ENCODE data around the gene IL6R.
"Not testable (repeated sequence)": the region's sequence is repeated elsewhere in the genome, so short reads cannot be mapped to it uniquely, and the experiment has no call there.

The IL6R gene

DNA sequence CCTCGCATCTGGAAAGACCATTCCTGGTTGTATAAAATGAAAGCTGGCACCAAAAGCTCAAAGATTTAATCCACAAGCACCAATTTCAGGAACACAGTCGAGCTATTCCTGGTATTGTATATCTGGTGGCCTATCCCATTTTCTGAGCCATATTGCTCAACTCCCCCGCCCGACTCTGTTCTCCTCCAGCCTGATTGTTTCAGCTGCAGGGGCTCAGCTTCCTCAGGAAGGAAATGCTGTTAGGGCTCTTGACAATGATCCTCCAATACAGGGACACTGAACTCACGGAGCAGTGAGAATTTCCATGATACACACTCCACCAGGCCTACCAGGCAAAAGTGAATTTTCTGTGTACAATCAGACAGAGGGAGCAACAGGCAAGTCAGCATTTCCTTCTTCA, 80.0 kb downstream of the IL6R start:
- no peak for DNase-seq

DNA sequence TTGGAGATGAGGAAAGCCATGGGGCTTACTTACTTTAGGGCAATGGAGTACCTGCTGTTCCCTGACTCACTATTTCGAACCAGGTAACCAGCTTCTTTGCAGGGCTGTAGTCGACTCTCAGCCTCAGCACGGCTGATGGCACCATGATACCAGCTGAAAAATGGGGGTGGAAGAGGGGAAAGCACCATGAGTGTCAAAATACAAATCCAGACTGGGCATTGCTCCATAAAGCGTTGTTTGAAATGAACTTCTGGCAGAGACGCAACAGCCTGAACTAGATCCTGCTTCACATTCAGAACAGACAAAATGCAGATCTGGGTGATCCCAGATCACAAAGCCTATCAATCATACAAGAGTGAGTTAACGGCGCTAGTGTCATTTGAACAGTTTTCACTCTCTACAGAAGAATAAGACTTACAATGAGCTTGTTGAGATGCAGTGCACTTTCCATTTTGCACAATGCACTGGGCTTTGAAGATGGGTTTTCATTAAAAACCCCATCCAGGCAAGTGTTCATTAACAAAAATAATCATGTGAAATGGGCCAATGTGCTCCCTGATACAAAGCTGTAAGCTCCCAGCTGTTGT, 80.9 kb downstream of the IL6R start:
- DNase-seq: no peak

GRCh38 chr1:154486756-154487155, 81.6 kb downstream of the IL6R start:
- DNase-seq: not testable (repeated sequence)

DNA sequence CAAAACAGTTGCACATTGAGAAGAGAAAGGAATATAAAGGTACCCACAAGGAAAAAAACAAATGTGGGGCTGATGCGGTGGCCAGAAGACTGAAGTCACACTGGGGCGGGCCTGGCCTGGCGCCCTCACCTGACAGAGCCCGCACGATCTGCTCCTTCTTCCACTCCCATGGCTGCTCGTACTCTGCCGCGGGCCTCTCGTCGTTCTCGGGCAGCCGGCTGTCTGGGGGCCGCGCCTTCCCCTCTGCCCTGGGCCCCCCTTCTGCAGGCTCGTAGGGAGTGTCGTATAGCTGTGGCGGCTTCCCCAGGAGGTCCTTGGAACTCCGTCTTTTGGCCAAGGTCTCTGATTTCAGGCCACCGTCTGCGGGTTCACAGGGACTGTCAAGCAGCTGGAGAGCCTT, 83.8 kb downstream of the IL6R start:
- no peak for DNase-seq

DNA sequence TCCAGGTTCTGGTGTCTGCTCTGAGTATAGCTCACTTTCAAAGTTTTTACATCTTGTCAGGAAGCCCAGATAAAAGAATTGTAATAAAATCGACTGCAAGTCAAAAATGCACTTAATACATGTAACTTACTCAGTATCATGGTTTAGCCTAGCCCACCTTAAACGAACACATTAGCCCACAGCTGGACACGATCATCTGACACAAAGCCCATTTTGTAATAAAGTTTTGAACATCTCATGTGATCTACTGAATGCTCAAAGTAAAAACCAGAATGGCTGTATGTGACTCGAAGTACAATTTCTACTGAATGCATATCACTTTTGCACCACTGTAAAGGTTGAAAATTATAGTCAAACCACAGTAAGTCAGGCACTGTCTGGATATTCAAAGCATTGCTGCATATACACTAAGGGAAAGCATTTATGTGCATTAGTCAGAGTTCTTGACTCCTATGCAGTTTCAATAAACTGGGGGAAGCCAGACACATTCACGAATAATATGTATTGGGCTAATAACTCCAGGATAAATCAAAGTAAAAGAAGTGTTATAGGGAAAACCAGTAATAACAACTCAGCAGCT, 84.6 kb downstream of the IL6R start:
- DNase-seq: no peak

DNA sequence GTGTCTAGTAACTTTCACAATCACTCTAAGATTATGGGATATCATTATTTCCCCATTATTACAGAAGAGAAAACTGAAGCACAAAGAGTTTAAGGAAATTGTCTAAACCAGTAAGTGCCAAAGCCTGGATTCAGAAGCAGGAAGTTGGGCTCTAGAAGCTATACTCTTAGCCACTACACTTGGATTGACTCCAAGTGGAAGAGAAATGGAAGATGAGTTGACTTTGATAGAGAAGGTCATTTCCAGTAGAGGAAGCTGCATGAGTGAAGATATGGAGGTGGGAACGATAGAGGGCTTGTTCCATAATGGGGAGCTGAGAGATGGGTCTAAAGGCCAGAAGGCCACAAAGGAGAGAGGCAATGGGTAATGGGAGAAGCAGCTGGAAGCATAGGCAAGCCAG, 85.2 kb downstream of the IL6R start:
- DNase-seq: no peak

GRCh38 chr1:154492115-154492514, 87.0 kb downstream of the IL6R start:
- no peak for DNase-seq

DNA sequence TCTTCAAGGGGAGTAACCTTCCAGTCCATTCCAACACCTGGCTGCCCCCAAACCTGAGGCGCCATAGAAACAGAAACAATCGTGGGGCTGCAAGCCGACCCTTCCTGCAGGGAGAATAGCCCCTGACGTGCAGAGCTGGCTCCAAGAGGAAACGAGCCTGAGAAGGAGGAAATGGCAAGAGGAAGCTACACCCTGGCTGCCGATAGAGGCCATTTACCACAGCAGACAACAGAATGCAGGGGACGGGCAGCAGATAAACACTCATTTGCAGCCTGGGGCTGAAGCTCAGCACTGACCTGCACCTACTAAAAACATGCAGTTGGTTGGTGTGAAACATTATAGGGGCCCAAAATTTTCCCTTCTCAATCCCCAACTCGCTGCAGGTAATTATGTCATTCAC, 88.1 kb downstream of the IL6R start:
- DNase-seq: no peak

DNA sequence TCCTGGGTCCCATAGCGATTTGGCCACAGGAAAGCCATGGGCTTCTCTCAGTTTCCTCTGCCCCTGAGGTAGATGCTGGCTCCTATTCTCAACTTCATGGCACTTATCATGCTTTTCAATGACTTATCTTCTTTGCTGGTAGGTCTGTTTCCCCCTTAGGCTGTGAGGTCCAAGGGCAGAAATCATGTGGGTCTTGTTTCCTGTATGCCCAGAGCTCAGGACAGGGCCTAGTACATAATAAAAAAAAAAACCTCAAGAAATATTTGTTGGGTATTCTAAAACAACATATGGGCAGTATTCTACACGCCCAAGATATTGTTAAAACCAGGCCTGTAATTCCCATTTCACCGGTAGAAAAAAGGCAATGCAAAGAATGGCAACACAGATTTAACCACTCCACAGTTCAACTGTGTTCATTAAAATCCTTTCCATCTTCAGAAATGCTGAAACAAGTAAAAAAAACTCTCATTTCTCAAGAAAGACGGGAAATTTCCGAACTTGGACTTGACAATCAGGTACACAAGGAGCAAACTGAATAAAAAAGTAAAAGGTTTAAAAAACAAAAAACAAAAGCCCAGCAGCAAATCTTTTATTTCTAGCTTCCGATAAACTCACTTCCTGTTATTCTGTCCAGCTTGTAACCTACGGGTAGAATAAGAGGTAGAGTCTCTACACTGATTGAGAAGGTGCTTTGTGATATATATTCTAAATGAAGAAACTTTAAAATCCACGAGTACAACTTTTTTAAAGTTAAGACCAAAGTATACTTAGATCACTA, 90.5 kb downstream of the IL6R start:
- DNase-seq: no peak

DNA sequence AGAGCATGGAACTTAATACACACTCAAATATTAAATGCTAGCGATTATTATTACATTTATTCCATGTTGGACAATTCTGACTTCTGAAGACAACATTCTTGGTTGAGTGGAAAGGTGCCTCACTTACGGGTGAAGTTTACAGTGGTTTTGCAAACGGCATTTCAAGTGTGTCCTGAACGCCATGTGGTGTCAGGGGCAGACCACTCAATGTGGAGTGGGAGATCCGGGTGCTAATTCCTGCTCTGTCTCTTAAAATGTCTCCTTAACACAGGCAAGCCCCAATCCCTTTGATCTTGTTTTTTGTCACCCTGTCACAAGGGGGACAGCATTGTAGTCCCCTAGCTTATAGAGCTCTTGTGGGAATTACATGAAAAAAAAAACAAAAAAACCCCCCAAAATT, 91.2 kb downstream of the IL6R start:
- DNase-seq: no peak

- DNase-seq: no peak
Measured at GRCh38 chr1:154497026-154497806, 92.1 kb downstream of the IL6R start.

GRCh38 chr1:154499446-154499845, 94.3 kb downstream of the IL6R start:
- DNase-seq: no peak

GRCh38 chr1:154500533-154500932, 95.4 kb downstream of the IL6R start:
- DNase-seq: no peak

DNA sequence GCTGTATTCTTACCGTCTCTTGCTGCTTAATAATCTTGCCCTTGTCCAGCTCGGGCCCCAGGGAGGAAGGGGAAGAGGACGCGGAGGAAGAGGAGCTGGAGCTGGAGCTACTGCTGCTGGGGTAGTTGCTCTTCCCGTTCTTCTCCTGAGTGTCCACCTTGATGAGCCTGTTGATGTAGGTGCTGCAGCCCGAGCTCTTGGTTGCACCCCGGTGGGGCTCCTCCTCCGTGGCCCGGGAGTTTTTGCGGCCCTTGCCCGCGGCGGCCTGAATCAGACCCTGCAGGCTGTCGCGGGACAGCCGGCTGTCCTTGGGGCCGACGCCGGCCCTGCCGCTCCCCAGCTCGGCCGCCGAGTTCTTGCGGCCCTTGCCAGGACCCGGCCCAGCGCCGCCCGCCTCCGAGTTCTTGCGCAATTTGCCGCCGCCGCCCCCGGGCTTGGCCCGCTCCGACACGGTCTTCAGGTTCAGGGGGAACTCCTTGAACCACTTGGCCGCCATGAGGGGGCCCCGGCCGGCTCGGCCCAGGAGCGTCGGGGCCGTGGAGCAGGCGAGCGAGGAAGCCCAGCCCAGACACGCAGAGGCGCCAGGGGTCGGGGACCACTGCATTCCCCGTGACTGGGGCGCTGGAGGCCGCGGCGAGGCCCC, 96.4 kb downstream of the IL6R start:
- DNase-seq: peak; percentile 39

GRCh38 chr1:154502066-154502743, 97.1 kb downstream of the IL6R start, which contains the start of the genes SHE and TDRD10:
Gene SHE (minus strand): TSS chr1:154502412. CDS start chr1:154502026, 386 bp downstream.
Gene TDRD10 (plus strand): TSS chr1:154502219. CDS start chr1:154506904, 4,685 bp downstream.
- peak; percentile 55 for DNase-seq

DNA sequence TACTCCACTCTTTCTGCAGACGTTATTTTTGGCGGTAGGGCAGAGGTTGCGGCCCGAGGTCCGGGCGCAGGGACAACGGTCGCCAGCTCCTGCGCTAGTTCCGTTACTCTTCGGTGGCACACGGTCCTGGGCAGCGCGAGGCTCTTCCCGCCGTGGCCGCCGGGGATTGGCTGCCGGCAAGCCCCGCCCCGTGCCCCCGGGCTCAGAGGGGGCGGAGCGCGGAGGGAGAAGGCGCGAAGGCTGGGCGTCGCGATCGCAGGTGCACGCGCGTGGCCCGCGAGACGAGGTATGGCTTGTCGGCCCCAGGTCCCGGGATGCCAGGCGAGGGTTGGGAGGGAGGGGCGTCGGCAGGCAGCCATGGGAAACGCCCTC, 97.6 kb downstream of the IL6R start:
- no peak for DNase-seq

DNA sequence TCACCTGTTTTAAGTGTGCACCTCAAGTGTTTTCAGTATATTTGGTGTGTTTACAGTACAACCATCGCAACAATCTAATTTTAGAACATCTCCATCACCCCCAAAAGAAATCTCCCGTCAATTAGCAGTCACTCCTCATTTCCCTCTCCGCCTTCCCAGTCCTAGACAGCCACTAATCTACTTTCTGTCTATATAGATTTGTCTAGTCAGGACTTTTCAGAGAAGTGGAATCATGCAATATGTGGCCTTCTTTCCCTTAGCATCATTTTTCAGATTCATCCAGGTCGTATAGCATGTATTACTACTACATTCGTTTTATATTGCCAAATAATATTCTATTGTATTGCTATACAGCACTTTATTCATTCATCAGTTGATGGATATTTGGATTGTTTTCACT, 98.8 kb downstream of the IL6R start:
- DNase-seq: no peak

DNA sequence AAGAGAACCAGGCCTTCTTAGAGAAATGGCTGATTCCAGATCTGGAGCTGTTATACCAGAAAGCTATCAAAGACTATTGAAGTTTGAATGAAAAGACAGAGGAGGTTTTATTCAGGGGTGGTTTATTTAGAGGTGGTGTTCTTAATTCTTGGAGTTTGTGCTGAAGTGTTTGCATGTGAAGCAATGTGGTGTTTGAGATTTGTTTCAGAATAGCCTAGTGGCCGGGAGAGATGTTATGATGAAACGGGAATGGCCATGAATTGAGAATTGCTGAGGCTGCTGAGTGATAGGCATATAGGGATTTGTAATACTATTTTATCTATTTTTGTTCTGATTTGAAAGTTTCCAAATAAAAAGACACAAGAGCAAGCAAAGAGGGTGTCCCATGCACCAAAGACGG, 107.6 kb downstream of the IL6R start:
- no peak for DNase-seq

DNA sequence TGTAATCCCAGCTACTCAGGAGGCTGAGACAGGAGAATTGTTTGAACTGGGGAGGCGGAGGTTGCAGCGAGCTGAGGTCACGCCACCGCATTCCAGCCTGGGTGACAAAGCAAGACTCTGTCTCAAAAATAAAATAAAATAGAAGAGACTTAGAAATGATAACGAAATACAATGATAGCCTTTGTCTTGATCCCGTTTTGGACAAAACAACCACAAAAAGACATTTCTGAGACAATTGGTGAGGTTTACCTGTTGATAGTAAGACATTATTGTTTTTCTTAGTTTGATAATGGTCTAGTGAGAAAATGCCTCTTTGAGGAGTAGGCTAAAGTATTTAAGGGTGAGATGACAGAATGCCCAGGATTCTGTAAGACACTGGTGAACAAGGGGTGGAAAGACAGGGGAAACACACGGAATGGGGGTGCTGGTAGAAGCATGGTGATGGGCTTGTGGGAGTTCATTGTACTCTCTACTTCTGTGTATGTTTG, 109.0 kb downstream of the IL6R start:
- DNase-seq: no peak

DNA sequence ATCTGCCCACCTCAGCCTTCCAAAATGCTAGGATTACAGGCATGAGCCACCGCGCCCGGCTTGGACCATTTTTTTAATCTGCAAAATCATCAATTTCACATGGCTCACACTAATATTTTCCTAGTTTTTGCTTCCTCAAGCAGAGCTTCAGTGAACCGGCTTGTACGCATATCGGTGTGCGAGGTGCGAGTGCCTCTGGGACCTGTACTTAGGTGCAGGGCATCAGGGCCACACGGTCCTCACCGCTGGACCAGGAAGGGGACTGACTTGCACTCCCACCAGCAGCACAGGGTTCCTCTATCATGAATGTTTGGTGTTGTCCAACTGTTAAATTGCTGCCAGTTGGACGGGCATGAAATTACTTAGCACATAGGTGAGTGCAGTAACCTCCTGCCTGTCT, 112.5 kb downstream of the IL6R start:
- no peak for DNase-seq
